HepG2 (cell line): ENCODE data around the gene SPOP. TPM values are rescaled to one million over a fixed set of nuclear protein-coding genes. Genes with fewer than 3 reads are reported as not detected.

Experiments
- CEBPB ChIP-seq: IDR thresholded peaks from 2 replicates; pipeline ENCODE4 v1.6.1; 2011; ENCODE audit warnings: low read depth, low read length, improper control_type of control experiment, borderline replicate concordance
- CREM ChIP-seq, 2 experiments: sonication (generic) in 1 of 2; formaldehyde crosslinking in 1 of 2; IDR thresholded peaks; 2 replicates each; pipeline versions ENCODE4 v1.4.0 to v1.6.1; 2016 to 2020; ENCODE audit warnings: antibody characterized with exemption in 1 of 2, mild to moderate bottlenecking in 1 of 2, missing genetic modification reagents in 1 of 2
- DNMT1 ChIP-seq: sonication (generic); formaldehyde crosslinking; IDR thresholded peaks from 2 replicates; pipeline ENCODE4 v1.5.1; 2020; ENCODE audit warnings: mild to moderate bottlenecking, missing genetic modification reagents
- HMGA1 ChIP-seq: sonication (generic); formaldehyde crosslinking; conservative IDR thresholded peaks from 2 replicates; pipeline ENCODE4 v1.4.0; 2020; ENCODE audit warnings: missing genetic modification reagents
- MXI1 ChIP-seq: IDR thresholded peaks from 3 replicates; pipeline ENCODE4 v1.6.1; 2012; ENCODE audit warnings: low read depth, low read length, inconsistent platforms, borderline replicate concordance
- NFE2L1 ChIP-seq: sonication (generic); formaldehyde crosslinking; IDR thresholded peaks from 2 replicates; pipeline ENCODE4 v1.4.0; 2020; ENCODE audit warnings: missing genetic modification reagents, mild to moderate bottlenecking, borderline replicate concordance
- SRSF4 ChIP-seq: fragments of 200-400 bp; formaldehyde crosslinking; IDR thresholded peaks from one replicate; pipeline ENCODE4 v1.6.1; 2018; ENCODE audit warnings: mild to moderate bottlenecking, low read depth, low read length, moderate library complexity; ENCODE audit not compliant: poor library complexity, severe bottlenecking
- ZNF468 ChIP-seq: sonication (generic); formaldehyde crosslinking; IDR thresholded peaks from 2 replicates; pipeline ENCODE4 v1.8.0; 2022; ENCODE audit warnings: mild to moderate bottlenecking, moderate library complexity, missing genetic modification reagents
- ZNF549 ChIP-seq: sonication (generic); formaldehyde crosslinking; IDR thresholded peaks from 2 replicates; pipeline ENCODE4 v1.5.0; 2020; ENCODE audit warnings: missing genetic modification reagents
- ZNF589 ChIP-seq: sonication (generic); formaldehyde crosslinking; conservative IDR thresholded peaks from 2 replicates; pipeline ENCODE4 v1.8.0; 2022; ENCODE audit warnings: mild to moderate bottlenecking, moderate library complexity, missing genetic modification reagents
- ZNF724P ChIP-seq: sonication (generic); formaldehyde crosslinking; IDR thresholded peaks from 2 replicates; pipeline ENCODE4 v1.8.0; 2022; ENCODE audit warnings: missing genetic modification reagents, borderline replicate concordance
- ZNF83 ChIP-seq: sonication (generic); formaldehyde crosslinking; IDR thresholded peaks from 2 replicates; pipeline ENCODE4 v1.4.0; 2020; ENCODE audit warnings: missing genetic modification reagents, mild to moderate bottlenecking, borderline replicate concordance
- polyA plus RNA-seq, 8 experiments: library from polyadenylated mRNA; depleted of rRNA in 3 of 8; stranded (reverse) in 7 of 8; unstranded in 1 of 8; fragments of >200 nt; fragmentation: Illumina TruSeq in 4 of 8; extraction: Trizol in 4 of 8; gene quantifications; 2 replicates each; pipeline versions ENCODE4 v1.2.1 to v1.2.3, GENCODE V29; 2011 to 2016; ENCODE audit warnings: low read depth in 4 of 8, missing spikeins in 1 of 8, mixed read lengths in 1 of 8; ENCODE audit not compliant: insufficient read depth in 1 of 8
- total RNA-seq, 5 experiments: library from RNA; depleted of rRNA; stranded (reverse); fragments of >200 nt; fragmentation: Illumina TruSeq; extraction: Trizol; gene quantifications; 2 replicates each; pipeline ENCODE4 v1.2.3, GENCODE V29; 2016; ENCODE audit warnings: low read depth in 1 of 5
- TF ChIP-seq, protein P1 (sequence below): fragments of 450-650 bp; IDR thresholded peaks from 2 replicates; pipeline ENCODE4 v1.6.1; 2016
- TF ChIP-seq, protein P2 (sequence below): sonication (generic); formaldehyde crosslinking; IDR thresholded peaks from 2 replicates; pipeline ENCODE4 v1.4.0; 2020; ENCODE audit warnings: missing genetic modification reagents
- TF ChIP-seq, protein P3 (sequence below): IDR thresholded peaks from 2 replicates; pipeline ENCODE4 v1.6.1; 2016; ENCODE audit warnings: low read depth, missing genetic modification reagents, missing compliant biosample characterization
- TF ChIP-seq, protein P4 (sequence below): sonication (generic); formaldehyde crosslinking; IDR thresholded peaks from 2 replicates; pipeline ENCODE4 v1.5.0; 2020; ENCODE audit warnings: mild to moderate bottlenecking, low read depth, missing genetic modification reagents, borderline replicate concordance
- TF ChIP-seq, protein P5 (sequence below), 2 experiments: sonication (generic) in 1 of 2; formaldehyde crosslinking in 1 of 2; IDR thresholded peaks; 2 replicates each; pipeline versions ENCODE4 v1.5.1 to v1.6.1; 2011 to 2020; ENCODE audit warnings: borderline replicate concordance in 1 of 2, low read depth in 1 of 2, low read length in 1 of 2, mild to moderate bottlenecking in 1 of 2, missing genetic modification reagents in 1 of 2, moderate library complexity in 1 of 2

SPOP gene
- total and polyA plus RNA-seq, 2 of the 13 experiments (the other 11 are each of a cell fraction or from before 2014, with no cell fraction given) = 52.8 to 60.8 TPM

DNA sequence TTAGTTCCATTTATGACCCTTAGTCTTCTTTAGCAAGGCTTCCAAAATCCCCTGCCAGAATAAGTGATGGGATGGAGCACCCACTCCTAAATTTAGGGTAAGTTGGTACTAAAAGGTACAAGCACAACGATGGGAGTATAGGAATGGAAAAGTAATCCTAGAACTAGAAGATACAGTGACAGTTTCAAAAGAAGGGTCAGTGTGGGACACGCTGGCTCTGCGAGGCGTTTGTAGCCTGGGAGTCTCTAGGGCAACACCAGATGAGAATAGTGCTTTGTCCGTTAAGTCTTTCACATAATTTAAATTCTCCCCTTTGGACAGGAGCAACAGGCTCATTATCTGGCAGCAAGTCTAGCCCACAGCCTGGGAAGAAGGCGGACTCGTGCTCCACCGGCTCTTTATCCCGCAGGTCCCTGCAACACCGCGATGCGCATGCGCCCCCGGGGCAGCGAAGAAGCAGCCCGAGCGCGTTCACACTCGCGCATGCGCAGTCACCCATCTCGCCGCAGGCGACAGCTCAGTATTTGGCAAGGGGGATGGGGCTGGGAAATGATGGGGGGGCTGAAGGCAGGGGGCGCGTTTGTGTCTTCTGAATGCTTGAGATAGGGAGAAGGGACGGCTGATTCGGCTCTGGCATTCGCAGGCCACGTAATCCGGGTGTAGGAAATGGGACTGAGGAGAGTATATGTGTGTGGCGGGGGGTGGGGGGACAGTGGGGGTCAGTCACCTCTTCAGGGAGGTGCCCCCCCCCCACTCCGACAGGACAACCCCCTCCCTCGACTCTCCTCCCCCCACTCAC is 564 bp downstream of the SPOP start (continued):
- TF ChIP-seq, protein P1, sequence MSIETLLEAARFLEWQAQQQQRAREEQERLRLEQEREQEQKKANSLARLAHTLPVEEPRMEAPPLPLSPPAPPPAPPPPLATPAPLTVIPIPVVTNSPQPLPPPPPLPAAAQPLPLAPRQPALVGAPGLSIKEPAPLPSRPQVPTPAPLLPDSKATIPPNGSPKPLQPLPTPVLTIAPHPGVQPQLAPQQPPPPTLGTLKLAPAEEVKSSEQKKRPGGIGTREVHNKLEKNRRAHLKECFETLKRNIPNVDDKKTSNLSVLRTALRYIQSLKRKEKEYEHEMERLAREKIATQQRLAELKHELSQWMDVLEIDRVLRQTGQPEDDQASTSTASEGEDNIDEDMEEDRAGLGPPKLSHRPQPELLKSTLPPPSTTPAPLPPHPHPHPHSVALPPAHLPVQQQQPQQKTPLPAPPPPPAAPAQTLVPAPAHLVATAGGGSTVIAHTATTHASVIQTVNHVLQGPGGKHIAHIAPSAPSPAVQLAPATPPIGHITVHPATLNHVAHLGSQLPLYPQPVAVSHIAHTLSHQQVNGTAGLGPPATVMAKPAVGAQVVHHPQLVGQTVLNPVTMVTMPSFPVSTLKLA = no peak
- TF ChIP-seq HMGA1 (CRISPR knock-in tag) = no peak
- TF ChIP-seq ZNF589 (CRISPR knock-in tag) = no peak
- TF ChIP-seq ZNF83 (CRISPR knock-in tag) = no peak
- no peak for TF ChIP-seq ZNF468 (CRISPR knock-in tag)
- TF ChIP-seq, protein P2, sequence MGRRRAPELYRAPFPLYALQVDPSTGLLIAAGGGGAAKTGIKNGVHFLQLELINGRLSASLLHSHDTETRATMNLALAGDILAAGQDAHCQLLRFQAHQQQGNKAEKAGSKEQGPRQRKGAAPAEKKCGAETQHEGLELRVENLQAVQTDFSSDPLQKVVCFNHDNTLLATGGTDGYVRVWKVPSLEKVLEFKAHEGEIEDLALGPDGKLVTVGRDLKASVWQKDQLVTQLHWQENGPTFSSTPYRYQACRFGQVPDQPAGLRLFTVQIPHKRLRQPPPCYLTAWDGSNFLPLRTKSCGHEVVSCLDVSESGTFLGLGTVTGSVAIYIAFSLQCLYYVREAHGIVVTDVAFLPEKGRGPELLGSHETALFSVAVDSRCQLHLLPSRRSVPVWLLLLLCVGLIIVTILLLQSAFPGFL = no peak
- TF ChIP-seq DNMT1 (CRISPR knock-in tag) = 0 out of 2 replicates have a peak, but pooled peaks have one; percentile 16
- TF ChIP-seq, protein P3, sequence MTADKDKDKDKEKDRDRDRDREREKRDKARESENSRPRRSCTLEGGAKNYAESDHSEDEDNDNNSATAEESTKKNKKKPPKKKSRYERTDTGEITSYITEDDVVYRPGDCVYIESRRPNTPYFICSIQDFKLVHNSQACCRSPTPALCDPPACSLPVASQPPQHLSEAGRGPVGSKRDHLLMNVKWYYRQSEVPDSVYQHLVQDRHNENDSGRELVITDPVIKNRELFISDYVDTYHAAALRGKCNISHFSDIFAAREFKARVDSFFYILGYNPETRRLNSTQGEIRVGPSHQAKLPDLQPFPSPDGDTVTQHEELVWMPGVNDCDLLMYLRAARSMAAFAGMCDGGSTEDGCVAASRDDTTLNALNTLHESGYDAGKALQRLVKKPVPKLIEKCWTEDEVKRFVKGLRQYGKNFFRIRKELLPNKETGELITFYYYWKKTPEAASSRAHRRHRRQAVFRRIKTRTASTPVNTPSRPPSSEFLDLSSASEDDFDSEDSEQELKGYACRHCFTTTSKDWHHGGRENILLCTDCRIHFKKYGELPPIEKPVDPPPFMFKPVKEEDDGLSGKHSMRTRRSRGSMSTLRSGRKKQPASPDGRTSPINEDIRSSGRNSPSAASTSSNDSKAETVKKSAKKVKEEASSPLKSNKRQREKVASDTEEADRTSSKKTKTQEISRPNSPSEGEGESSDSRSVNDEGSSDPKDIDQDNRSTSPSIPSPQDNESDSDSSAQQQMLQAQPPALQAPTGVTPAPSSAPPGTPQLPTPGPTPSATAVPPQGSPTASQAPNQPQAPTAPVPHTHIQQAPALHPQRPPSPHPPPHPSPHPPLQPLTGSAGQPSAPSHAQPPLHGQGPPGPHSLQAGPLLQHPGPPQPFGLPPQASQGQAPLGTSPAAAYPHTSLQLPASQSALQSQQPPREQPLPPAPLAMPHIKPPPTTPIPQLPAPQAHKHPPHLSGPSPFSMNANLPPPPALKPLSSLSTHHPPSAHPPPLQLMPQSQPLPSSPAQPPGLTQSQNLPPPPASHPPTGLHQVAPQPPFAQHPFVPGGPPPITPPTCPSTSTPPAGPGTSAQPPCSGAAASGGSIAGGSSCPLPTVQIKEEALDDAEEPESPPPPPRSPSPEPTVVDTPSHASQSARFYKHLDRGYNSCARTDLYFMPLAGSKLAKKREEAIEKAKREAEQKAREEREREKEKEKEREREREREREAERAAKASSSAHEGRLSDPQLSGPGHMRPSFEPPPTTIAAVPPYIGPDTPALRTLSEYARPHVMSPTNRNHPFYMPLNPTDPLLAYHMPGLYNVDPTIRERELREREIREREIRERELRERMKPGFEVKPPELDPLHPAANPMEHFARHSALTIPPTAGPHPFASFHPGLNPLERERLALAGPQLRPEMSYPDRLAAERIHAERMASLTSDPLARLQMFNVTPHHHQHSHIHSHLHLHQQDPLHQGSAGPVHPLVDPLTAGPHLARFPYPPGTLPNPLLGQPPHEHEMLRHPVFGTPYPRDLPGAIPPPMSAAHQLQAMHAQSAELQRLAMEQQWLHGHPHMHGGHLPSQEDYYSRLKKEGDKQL = no peak
- TF ChIP-seq, protein P4, sequence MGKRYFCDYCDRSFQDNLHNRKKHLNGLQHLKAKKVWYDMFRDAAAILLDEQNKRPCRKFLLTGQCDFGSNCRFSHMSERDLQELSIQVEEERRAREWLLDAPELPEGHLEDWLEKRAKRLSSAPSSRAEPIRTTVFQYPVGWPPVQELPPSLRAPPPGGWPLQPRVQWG = no peak
- TF ChIP-seq, protein P5, sequence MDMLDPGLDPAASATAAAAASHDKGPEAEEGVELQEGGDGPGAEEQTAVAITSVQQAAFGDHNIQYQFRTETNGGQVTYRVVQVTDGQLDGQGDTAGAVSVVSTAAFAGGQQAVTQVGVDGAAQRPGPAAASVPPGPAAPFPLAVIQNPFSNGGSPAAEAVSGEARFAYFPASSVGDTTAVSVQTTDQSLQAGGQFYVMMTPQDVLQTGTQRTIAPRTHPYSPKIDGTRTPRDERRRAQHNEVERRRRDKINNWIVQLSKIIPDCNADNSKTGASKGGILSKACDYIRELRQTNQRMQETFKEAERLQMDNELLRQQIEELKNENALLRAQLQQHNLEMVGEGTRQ (IDR thresholded peaks at IDR 0.05; ENCODE audit: low read depth, low read length) = no peak
- TF ChIP-seq, protein P5 (CRISPR knock-in tag; IDR thresholded peaks at IDR 0.05; ENCODE audit: borderline replicate concordance) = no peak
- TF ChIP-seq ZNF724P (CRISPR knock-in tag) = no peak; the same call in 1 of the 2 replicates
- no peak for TF ChIP-seq CREM (IDR thresholded peaks at IDR 0.05)
- no peak for TF ChIP-seq CREM (CRISPR knock-in tag; IDR thresholded peaks at IDR 0.05)
- TF ChIP-seq NFE2L1 (CRISPR knock-in tag) = no peak
- TF ChIP-seq SRSF4 = no peak
- no peak for TF ChIP-seq ZNF549 (CRISPR knock-in tag)
- TF ChIP-seq MXI1 = peak; percentile 83; the same call in 2 of the 3 replicates
- no peak for TF ChIP-seq CEBPB
